GM12878 (cell line): ENCODE results near the gene CKS2. TPM values are rescaled to one million over a fixed set of nuclear protein-coding genes. Genes with fewer than 3 reads are reported as not detected.
"Not testable (repeated sequence)": the region's sequence is repeated elsewhere in the genome, so short reads cannot be mapped to it uniquely, and the experiment has no call there.

Source experiments
- ATAC-seq: fragments of 200-7000 bp; cut with Tn5 transposase; 3 replicates; pipeline ENCODE4 v1.9.1; 2020; ENCODE audit warnings: mild to moderate bottlenecking, moderate library complexity
- BruUV-seq: library from RNA; stranded (reverse); fragments of 400-500 nt; replicated peaks from 2 replicates; lab custom pipeline; 2021; lab: Mats Ljungman, UMichigan
- CTCF ChIA-PET: fragments of 300-600 bp; sonication (Branson Sonifier 250); formaldehyde crosslinking; extraction: SDS; loops from one replicate; lab custom pipeline; 2021; ENCODE audit warnings: inconsistent platforms; lab: Yijun Ruan, JAX
- POLR2A ChIA-PET: fragments of 350-600 bp; formaldehyde crosslinking; extraction: SDS; loops from one replicate; lab custom pipeline; 2021; ENCODE audit warnings: inconsistent platforms; lab: Charles Lee
- RAD21 ChIA-PET: fragments of 300-600 bp; sonication (Branson Sonifier 250); formaldehyde crosslinking; loops from one replicate; lab custom pipeline; 2023; ENCODE audit warnings: antibody characterized with exemption; ENCODE audit not compliant: unreplicated experiment; lab: Charles Lee
- SMC1A ChIA-PET: fragments of 300-600 bp; sonication (Branson Sonifier 250); formaldehyde crosslinking; loops from one replicate; lab custom pipeline; 2023; ENCODE audit not compliant: unreplicated experiment, uncharacterized antibody; lab: Charles Lee
- DNase-seq: peaks from one replicate; pipeline ENCODE4 v3.0.0-alpha.2; 2011; ENCODE audit warnings: low read depth, low spot score
- FAIRE-seq: peaks from 3 replicates; lab custom pipeline; 2011; peaks lifted over from hg19 to GRCh38; lab: Jason Lieb, UNC
- H2AFZ ChIP-seq: 2 replicates; pipeline ENCODE4 v1.6.0; 2011; ENCODE audit warnings: low read depth, low read length, control low read depth; ENCODE audit not compliant: control insufficient read depth
- H3K27ac ChIP-seq: 2 replicates; pipeline ENCODE4 v1.5.1; 2011; ENCODE audit warnings: control low read depth; ENCODE audit not compliant: control insufficient read depth, insufficient read depth
- H3K27me3 ChIP-seq, 2 experiments: replicated peaks in 1 of 2; 2 replicates each; pipeline versions ENCODE4 v1.6.0 to v1.6.1; 2011; ENCODE audit warnings: low read length in 1 of 2; ENCODE audit not compliant: control insufficient read depth in 2 of 2, insufficient read depth in 2 of 2
- H3K36me3 ChIP-seq, 2 experiments: 2 replicates each; pipeline ENCODE4 v1.5.1; 2011; ENCODE audit warnings: low read length in 1 of 2; ENCODE audit not compliant: control insufficient read depth in 2 of 2, insufficient read depth in 2 of 2
- H3K4me1 ChIP-seq: 2 replicates; pipeline ENCODE4 v1.6.1; 2011; ENCODE audit warnings: mild to moderate bottlenecking, low read length, moderate library complexity, mixed read lengths; ENCODE audit not compliant: control insufficient read depth, insufficient read depth
- H3K4me2 ChIP-seq: 2 replicates; pipeline ENCODE4 v1.6.0; 2011; ENCODE audit warnings: control low read depth; ENCODE audit not compliant: control insufficient read depth, insufficient read depth
- H3K4me3 ChIP-seq: fragments of 200-600 bp; sonication (generic); 2 replicates; pipeline ENCODE4 v1.5.1; 2016
- H3K79me2 ChIP-seq: 2 replicates; pipeline ENCODE4 v1.6.0; 2011; ENCODE audit warnings: low read length; ENCODE audit not compliant: control insufficient read depth, insufficient read depth
- H3K9ac ChIP-seq: 2 replicates; pipeline ENCODE4 v1.8.0; 2011; ENCODE audit warnings: low read length, control low read depth, mixed read lengths; ENCODE audit not compliant: control insufficient read depth, insufficient read depth
- H3K9me3 ChIP-seq: replicated peaks from 3 replicates; pipeline ENCODE4 v1.5.1; 2011; ENCODE audit warnings: mild to moderate bottlenecking, low read length; ENCODE audit not compliant: control insufficient read depth, insufficient read depth
- H4K20me1 ChIP-seq: 2 replicates; pipeline ENCODE4 v1.6.0; 2011; ENCODE audit not compliant: control insufficient read depth, insufficient read depth
- EED ChIP-seq: sonication (generic); IDR thresholded peaks from 2 replicates; pipeline ENCODE4 v1.6.1; 2016; ENCODE audit warnings: antibody characterized with exemption, low read depth
- SREBF2 ChIP-seq: IDR thresholded peaks from 2 replicates; pipeline ENCODE4 v1.6.1; 2012; ENCODE audit warnings: mild to moderate bottlenecking, low read length
- YBX1 ChIP-seq: fragments of 450-650 bp; IDR thresholded peaks from 2 replicates; pipeline ENCODE4 v1.6.1; 2016; ENCODE audit warnings: antibody characterized with exemption
- WGBS: methylation state at CpG from one replicate; pipeline ENCODE4 v1.1.6; 2016; ENCODE audit warnings: low lambda C conversion rate; ENCODE audit not compliant: insufficient replicate concordance, insufficient coverage; ENCODE audit errors: missing lambda C conversion rate; 5-methylcytosine and 5-hydroxymethylcytosine counted together
- in situ Hi-C: fragments of 300-500 bp; cut with MboI; formaldehyde crosslinking; loops from 9 replicates; pipeline ENCODE4 v1.14.3; 2018; ENCODE audit warnings: mixed read lengths
- intact Hi-C: fragments of 100-400 bp; cut with micrococcal nuclease; formaldehyde crosslinking; loops from one replicate; pipeline ENCODE4 v1.14.2; 2022; ENCODE audit not compliant: unreplicated experiment
- polyA plus RNA-seq, 11 experiments: library from polyadenylated mRNA; depleted of rRNA in 4 of 11; unstranded in 6 of 11; stranded (reverse) in 5 of 11; fragments of >200 nt; fragmentation: Nextera tagmentation in 4 of 11; fragmentation: Illumina TruSeq in 1 of 11; extraction: Ambion mirVana in 4 of 11; extraction: Trizol in 1 of 11; gene quantifications; 1 replicate in 1 of 11; 2 replicates in 10 of 11; pipeline versions ENCODE4 v1.2.1 to v1.2.3, GENCODE V29; 2011 to 2016; ENCODE audit warnings: inconsistent platforms in 2 of 11, missing spikeins in 2 of 11, low read depth in 1 of 11
- total RNA-seq, 4 experiments: library from RNA; depleted of rRNA in 3 of 4; stranded (reverse); fragments of >200 nt in 3 of 4; fragmentation: Illumina TruSeq in 1 of 4; extraction: Trizol in 1 of 4; gene quantifications; 2 replicates each; pipeline versions ENCODE4 v1.2.1 to v1.2.3, GENCODE V29; 2013 to 2021
- TF ChIP-seq, protein P1 (sequence below): fragments of 450-650 bp; IDR thresholded peaks from 2 replicates; pipeline ENCODE4 v1.6.1; 2017; ENCODE audit warnings: mild to moderate bottlenecking, moderate library complexity

The CKS2 gene
- total and polyA plus RNA-seq, 10 of the 15 experiments (the other 5 are each of a cell fraction or from before 2014, with no cell fraction given) = 172 to 1,251 (median 503) TPM

DNA sequence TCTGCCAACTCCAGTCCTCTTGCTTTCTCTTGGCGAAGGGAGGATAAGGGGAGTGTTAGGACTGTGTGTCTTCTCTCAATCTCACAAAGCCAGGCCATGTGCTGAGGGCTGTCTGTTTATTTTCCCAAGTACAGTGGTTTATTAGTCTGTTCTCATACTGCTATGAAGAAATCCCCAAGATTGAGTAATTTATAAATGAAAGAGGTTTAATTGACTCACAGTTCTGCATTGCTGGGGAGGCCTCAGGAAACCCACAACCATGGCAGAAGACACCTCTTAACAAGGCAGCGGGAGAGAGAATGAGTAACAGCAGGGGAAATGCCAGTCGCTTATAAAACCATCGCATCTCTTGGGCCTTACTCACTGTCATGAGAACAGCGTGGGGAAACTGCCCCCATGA is 36.2 kb upstream of the CKS2 start (continued):
- TF ChIP-seq SREBF2 (no peak), YBX1 (no peak), EED (no peak)
- TF ChIP-seq, protein P1, sequence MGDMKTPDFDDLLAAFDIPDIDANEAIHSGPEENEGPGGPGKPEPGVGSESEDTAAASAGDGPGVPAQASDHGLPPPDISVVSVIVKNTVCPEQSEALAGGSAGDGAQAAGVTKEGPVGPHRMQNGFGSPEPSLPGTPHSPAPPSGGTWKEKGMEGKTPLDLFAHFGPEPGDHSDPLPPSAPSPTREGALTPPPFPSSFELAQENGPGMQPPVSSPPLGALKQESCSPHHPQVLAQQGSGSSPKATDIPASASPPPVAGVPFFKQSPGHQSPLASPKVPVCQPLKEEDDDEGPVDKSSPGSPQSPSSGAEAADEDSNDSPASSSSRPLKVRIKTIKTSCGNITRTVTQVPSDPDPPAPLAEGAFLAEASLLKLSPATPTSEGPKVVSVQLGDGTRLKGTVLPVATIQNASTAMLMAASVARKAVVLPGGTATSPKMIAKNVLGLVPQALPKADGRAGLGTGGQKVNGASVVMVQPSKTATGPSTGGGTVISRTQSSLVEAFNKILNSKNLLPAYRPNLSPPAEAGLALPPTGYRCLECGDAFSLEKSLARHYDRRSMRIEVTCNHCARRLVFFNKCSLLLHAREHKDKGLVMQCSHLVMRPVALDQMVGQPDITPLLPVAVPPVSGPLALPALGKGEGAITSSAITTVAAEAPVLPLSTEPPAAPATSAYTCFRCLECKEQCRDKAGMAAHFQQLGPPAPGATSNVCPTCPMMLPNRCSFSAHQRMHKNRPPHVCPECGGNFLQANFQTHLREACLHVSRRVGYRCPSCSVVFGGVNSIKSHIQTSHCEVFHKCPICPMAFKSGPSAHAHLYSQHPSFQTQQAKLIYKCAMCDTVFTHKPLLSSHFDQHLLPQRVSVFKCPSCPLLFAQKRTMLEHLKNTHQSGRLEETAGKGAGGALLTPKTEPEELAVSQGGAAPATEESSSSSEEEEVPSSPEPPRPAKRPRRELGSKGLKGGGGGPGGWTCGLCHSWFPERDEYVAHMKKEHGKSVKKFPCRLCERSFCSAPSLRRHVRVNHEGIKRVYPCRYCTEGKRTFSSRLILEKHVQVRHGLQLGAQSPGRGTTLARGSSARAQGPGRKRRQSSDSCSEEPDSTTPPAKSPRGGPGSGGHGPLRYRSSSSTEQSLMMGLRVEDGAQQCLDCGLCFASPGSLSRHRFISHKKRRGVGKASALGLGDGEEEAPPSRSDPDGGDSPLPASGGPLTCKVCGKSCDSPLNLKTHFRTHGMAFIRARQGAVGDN = no peak

DNA sequence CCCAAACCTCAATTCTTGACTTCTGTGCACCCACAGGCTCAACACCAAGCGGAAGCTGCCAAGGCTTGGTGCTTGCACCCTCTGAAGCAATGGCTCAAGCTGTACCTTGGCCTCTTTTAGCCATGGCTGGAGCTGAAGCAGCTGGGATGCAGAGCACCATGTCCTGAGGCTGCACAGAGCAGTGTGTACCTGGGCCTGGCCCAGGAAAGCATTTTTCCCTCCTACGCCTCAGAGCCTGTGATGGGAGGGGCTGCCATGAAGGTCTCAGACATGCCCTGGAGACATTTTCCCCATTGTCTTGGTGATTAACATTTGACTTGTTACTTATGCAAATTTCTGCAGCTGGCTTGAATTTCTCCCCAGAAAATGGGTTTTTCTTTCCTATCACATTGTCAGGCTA is 35.0 kb upstream of the CKS2 start:
- H3K4me2 ChIP-seq, H3K4me1 ChIP-seq, DNase-seq, H3K9ac ChIP-seq, H4K20me1 ChIP-seq, FAIRE-seq, SMC1A ChIA-PET, RAD21 ChIA-PET, CTCF ChIA-PET, H3K79me2 ChIP-seq, H2AFZ ChIP-seq, H3K36me3 ChIP-seq, ATAC-seq, H3K27me3 ChIP-seq, H3K9me3 ChIP-seq, H3K4me3 ChIP-seq, BruUV-seq, POLR2A ChIA-PET, H3K27ac ChIP-seq: not testable (repeated sequence)
- intact Hi-C loops = loop anchor here (5.0 kb wide), 1 partner anchor 94 kb away; no protein-coding TSS in a partner anchor
- in situ Hi-C loops = loop anchor here (5.0 kb wide), 1 partner anchor 684 kb away; no protein-coding TSS in a partner anchor
- 55% methylated on average over 2 of the region's 2 CpGs for WGBS
